Transverse colon (tissue), 4 donors: Measurements from ENCODE around the gene ZNF606. TPM values are rescaled to one million over a fixed set of nuclear protein-coding genes. Genes with fewer than 3 reads are reported as not detected.

Source experiments
- DNase-seq: peaks from one replicate; pipeline ENCODE4 v3.0.0-alpha.2; 2019
- H3K27ac ChIP-seq, 4 donors: fragments of 200-600 bp; sonication (generic); 2 replicates each; pipeline ENCODE4 v1.5.1; 2016 to 2018; ENCODE audit warnings: inconsistent platforms in 4 of 4
- H3K27me3 ChIP-seq: fragments of 200-600 bp; sonication (generic); 2 replicates; pipeline ENCODE4 v1.5.1; 2017; ENCODE audit warnings: inconsistent platforms
- H3K36me3 ChIP-seq, 4 donors: fragments of 200-600 bp; sonication (generic); 2 replicates each; pipeline ENCODE4 v1.5.1; 2017 to 2019; ENCODE audit warnings: inconsistent platforms in 4 of 4
- H3K4me1 ChIP-seq, 4 donors: fragments of 200-600 bp; sonication (generic); 2 replicates each; pipeline ENCODE4 v1.5.1; 2017 to 2020; ENCODE audit warnings: inconsistent platforms in 4 of 4
- H3K4me3 ChIP-seq, 4 donors: fragments of 200-600 bp; sonication (generic); 1 replicate in 1 of 4; 2 replicates in 3 of 4; pipeline versions ENCODE4 v1.5.1 to v1.6.1; 2017 to 2019; ENCODE audit warnings: inconsistent platforms in 4 of 4
- H3K9me3 ChIP-seq, 2 donors: fragments of 200-600 bp; sonication (generic); 2 replicates each; pipeline ENCODE4 v1.5.1; 2017 to 2019; ENCODE audit warnings: inconsistent platforms in 2 of 2
- CTCF ChIP-seq, 5 experiments: fragments of 200-600 bp in 3 of 5; fragments of 450-650 bp in 2 of 5; sonication (generic) in 3 of 5; IDR thresholded peaks; 1 replicate in 2 of 5; 2 replicates in 3 of 5; pipeline ENCODE4 v1.5.1; 2016 to 2017; ENCODE audit warnings: antibody characterized with exemption in 5 of 5, inconsistent platforms in 3 of 5, mild to moderate bottlenecking in 2 of 5, moderate library complexity in 1 of 5
- EP300 ChIP-seq: sonication (generic); formaldehyde crosslinking; IDR thresholded peaks from one replicate; pipeline ENCODE4 v1.6.1; 2017; ENCODE audit warnings: antibody characterized with exemption, low read depth
- POLR2A ChIP-seq: fragments of 450-650 bp; IDR thresholded peaks from one replicate; pipeline ENCODE4 v1.6.1; 2016; ENCODE audit warnings: antibody characterized with exemption, mild to moderate bottlenecking, moderate library complexity
- POLR2AphosphoS5 ChIP-seq, 3 donors: sonication (generic); formaldehyde crosslinking; IDR thresholded peaks; one replicate each; pipeline ENCODE4 v1.6.1; 2016; ENCODE audit warnings: antibody characterized with exemption in 3 of 3
- WGBS, 2 donors: methylation state at CpG; one replicate each; pipeline ENCODE4 v1.1.5; 2018; ENCODE audit warnings: low coverage in 1 of 2; 5-methylcytosine and 5-hydroxymethylcytosine counted together
- in situ Hi-C, 4 donors: fragments of 200-750 bp; cut with MboI; loops; one replicate each; pipeline versions ENCODE4 v1.15.0 to v1.15.1; 2017; ENCODE audit warnings: low sequenced_read_pairs in 3 of 4, low pct_ligation_motif_present in 1 of 4, low pct_unique_long_range_greater_than_20kb in 1 of 4
- intact Hi-C: fragments of 100-400 bp; cut with DNase I; formaldehyde crosslinking; loops from one replicate; pipeline ENCODE4 v1.15.1; 2023; ENCODE audit warnings: low total_unique reads
- total RNA-seq, 4 donors: library from RNA; depleted of rRNA; stranded (reverse); fragments of >200 nt; gene quantifications; one replicate each; pipeline ENCODE4 v1.1.0, GENCODE V29; 2016

The ZNF606 gene
- total RNA-seq, 4 donors from 2014 or later, result 13.7 to 27.7 (median 16.2) TPM

- H3K27ac ChIP-seq, result peak overlapping the region; percentile 90 to 97 (median 92)
- peaks cover 0 to 32% (median 2%) of the 10 kb centered on the region in 4 donors for H3K4me1 ChIP-seq
- TF ChIP-seq POLR2A (no peak), POLR2AphosphoS5 (IDR thresholded peaks at IDR 0.05) (no peak), EP300 (no peak), CTCF (IDR thresholded peaks at IDR 0.05) (no peak)
- intact Hi-C loops, result loop anchor here (10.0 kb wide), 1 partner anchor 58 kb away; the partner anchor contains the start of gene ZNF256
- H3K9me3 ChIP-seq, result peaks cover 31 to 79% of the 10 kb centered on the region in 2 donors
- in situ Hi-C loops, result no loop called here
- DNase-seq, result no peak
- H3K27me3 ChIP-seq, result no peaks in the 10 kb centered on the region
- peak overlapping the region; percentile 79 to 96 (median 84) for H3K4me3 ChIP-seq
- H3K36me3 ChIP-seq, result peaks cover 0 to 57% (median 24%) of the 10 kb centered on the region in 4 donors
- 59% methylated on average over 31 of the region's 31 CpGs; no CpG with 5 or more reads in 1 of the 2 donors for WGBS, 2 donors
Measured at GRCh38 chr19:58003174-58003828, 681 bp upstream of the ZNF606 start.

DNA sequence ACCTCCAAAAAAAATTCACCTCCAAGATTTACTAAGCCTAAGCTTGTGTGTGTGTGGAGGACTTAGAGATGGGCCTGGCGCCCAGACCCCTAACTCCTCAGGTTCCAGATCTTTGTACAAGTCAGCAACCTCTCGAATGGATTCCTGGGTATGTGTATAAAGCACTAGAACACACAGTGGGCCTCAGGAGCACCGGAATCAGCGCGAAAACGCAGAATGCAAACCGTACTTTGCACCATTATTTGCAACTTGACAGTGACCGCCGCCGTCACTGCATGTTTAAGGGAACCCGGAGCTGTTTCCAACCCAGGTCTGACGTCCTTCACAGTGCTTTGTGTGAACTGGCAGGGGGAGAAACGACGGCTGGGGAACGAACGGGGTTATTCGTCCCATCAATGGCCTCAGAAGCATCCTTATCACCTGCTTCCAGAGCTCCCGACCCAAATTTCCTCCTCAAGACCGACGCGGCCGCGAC is 688 bp downstream of the ZNF606 start:
- DNase-seq, result peak; percentile 13
- H3K9me3 ChIP-seq, result peaks cover 31 to 75% of the 10 kb centered on the region in 2 donors

GRCh38 chr19:58000677-58001076 is 1.9 kb downstream of the ZNF606 start:
- WGBS, 2 donors, result 97 to 100% methylated on average over 3 to 4 of the region's 4 CpGs
- Histone ChIP-seq H3K9me3 (peaks cover 37 to 73% of the 10 kb centered on the region in 2 donors), H3K4me3 (peak overlapping the region in 1 of 4 donors; percentile 96), H3K27ac (no peak overlapping the region), H3K27me3 (no peaks in the 10 kb centered on the region), H3K36me3 (peaks cover 0 to 68% (median 25%) of the 10 kb centered on the region in 4 donors), H3K4me1 (peaks cover 0 to 32% (median 2%) of the 10 kb centered on the region in 4 donors)
- TF ChIP-seq POLR2AphosphoS5 (IDR thresholded peaks at IDR 0.05) (no peak), POLR2A (no peak), CTCF (IDR thresholded peaks at IDR 0.05) (no peak), EP300 (no peak)
- in situ Hi-C loops, result no loop called here
- no peak for DNase-seq
- intact Hi-C loops, result loop anchor here (10.0 kb wide), 1 partner anchor 56 kb away; the partner anchor contains the start of gene ZNF256

More for the DNA sequence above, 688 bp downstream of the ZNF606 start:
- TF ChIP-seq CTCF (IDR thresholded peaks at IDR 0.05) (no peak), POLR2A (no peak), POLR2AphosphoS5 (IDR thresholded peaks at IDR 0.05) (no peak), EP300 (no peak)
- in situ Hi-C loops, result no loop called here
- Histone ChIP-seq H3K36me3 (peaks cover 0 to 65% (median 28%) of the 10 kb centered on the region in 4 donors), H3K27ac (peak overlapping the region; percentile 90 to 97 (median 92)), H3K27me3 (no peaks in the 10 kb centered on the region), H3K4me1 (peaks cover 0 to 32% (median 2%) of the 10 kb centered on the region in 4 donors), H3K4me3 (peak overlapping the region; percentile 79 to 96 (median 84))
- WGBS, 2 donors, result 12 to 38% methylated on average over 2 to 23 of the region's 23 CpGs
- intact Hi-C loops, result loop anchor here (10.0 kb wide), 1 partner anchor 57 kb away; the partner anchor contains the start of gene ZNF256

GRCh38 chr19:57992841-57993240 is 9.8 kb downstream of the ZNF606 start:
- DNase-seq, result no peak
- no peak for TF ChIP-seq POLR2AphosphoS5 (IDR thresholded peaks at IDR 0.05)
- Histone ChIP-seq H3K4me3 (no peak overlapping the region), H3K27ac (no peak overlapping the region), H3K36me3 (peaks cover 0 to 79% (median 25%) of the 10 kb centered on the region in 4 donors), H3K4me1 (no peaks in the 10 kb centered on the region), H3K9me3 (peaks cover 71 to 89% of the 10 kb centered on the region in 2 donors), H3K27me3 (no peaks in the 10 kb centered on the region)
- WGBS, 2 donors, result 0% methylated on average over 1 of the region's 1 CpG; no CpG with 5 or more reads in 1 of the 2 donors
- intact Hi-C loops (no loop called here), in situ Hi-C loops (no loop called here)
